GM18520 (cell line): Measurements from ENCODE around the gene FAM117A.
"Not testable (repeated sequence)": the region's sequence is repeated elsewhere in the genome, so short reads cannot be mapped to it uniquely, and the experiment has no call there.

Experiments used
- ATAC-seq: cut with Tn5 transposase; IDR thresholded peaks from one replicate; pipeline ENCODE4 v1.9.1; 2021; ENCODE audit not compliant: unreplicated experiment

The FAM117A gene

GRCh38 chr17:49741692-49742076, 22.2 kb downstream of the FAM117A start:
- ATAC-seq: no peak

- peak; percentile 31 for ATAC-seq
Measured at GRCh38 chr17:49741009-49741691, 22.8 kb downstream of the FAM117A start.

- ATAC-seq: peak; percentile 51
Measured at GRCh38 chr17:49739641-49740271, 24.2 kb downstream of the FAM117A start.

GRCh38 chr17:49738456-49739163, 25.3 kb downstream of the FAM117A start:
- ATAC-seq: no peak

GRCh38 chr17:49734515-49735490, 29.1 kb downstream of the FAM117A start:
- ATAC-seq: no peak

- ATAC-seq: no peak
Measured at GRCh38 chr17:49731435-49731831, 32.5 kb downstream of the FAM117A start.

GRCh38 chr17:49730785-49731434, 33.0 kb downstream of the FAM117A start:
- no peak for ATAC-seq

- ATAC-seq: no peak
Measured at GRCh38 chr17:49730078-49730784, 33.7 kb downstream of the FAM117A start.

GRCh38 chr17:49729069-49729468, 34.9 kb downstream of the FAM117A start:
- ATAC-seq: no peak

GRCh38 chr17:49728425-49728824, 35.5 kb downstream of the FAM117A start:
- no peak for ATAC-seq

GRCh38 chr17:49727380-49727779, 36.6 kb downstream of the FAM117A start:
- ATAC-seq: no peak

GRCh38 chr17:49725452-49726130, 38.3 kb downstream of the FAM117A start:
- ATAC-seq: no peak

- not testable (repeated sequence) for ATAC-seq
Measured at GRCh38 chr17:49724552-49724951, 39.4 kb downstream of the FAM117A start.

- ATAC-seq: no peak
Measured at GRCh38 chr17:49723423-49723822, 40.5 kb downstream of the FAM117A start.

- ATAC-seq: no peak
Measured at GRCh38 chr17:49722066-49722465, 41.9 kb downstream of the FAM117A start.

GRCh38 chr17:49717371-49717861, 46.5 kb downstream of the FAM117A start:
- no peak for ATAC-seq

GRCh38 chr17:49716668-49717364, 47.1 kb downstream of the FAM117A start:
- ATAC-seq: no peak

- no peak for ATAC-seq
Measured at GRCh38 chr17:49715717-49716279, 48.1 kb downstream of the FAM117A start.
